ENCODE data around the gene TLR3. TPM values are rescaled to one million over a fixed set of nuclear protein-coding genes. Genes with fewer than 3 reads are reported as not detected.

TLR3 gene
- total and polyA plus RNA-seq, 3 experiments from 2014 or later: 0.11 to 5.2 (median 0.33) TPM

DNA sequence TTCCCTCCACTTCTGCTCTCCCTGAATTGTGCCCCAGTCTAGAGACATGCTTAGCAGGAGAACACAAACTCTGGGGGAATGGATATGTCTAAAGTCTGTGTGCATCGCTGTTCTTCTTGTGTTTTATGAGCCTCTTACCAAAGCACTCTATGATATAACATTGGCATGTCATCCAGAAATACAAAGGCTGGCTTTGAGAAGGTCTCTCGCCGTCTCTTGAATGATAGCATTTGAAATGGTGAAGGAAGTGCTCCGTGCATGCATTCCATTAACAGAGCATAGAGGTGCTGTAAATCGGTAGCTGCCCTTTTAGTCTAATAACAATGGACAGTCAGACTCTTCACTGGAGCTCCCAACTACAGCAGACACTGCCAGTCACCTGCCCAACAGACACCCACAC lies 28.4 kb downstream of the TLR3 start:
- no peaks in the 10 kb centered on the region for H3K4me1 ChIP-seq (ENCODE audit: insufficient read depth, low read length)
- Mint-ChIP-seq H3K27me3 (peaks cover 18% of the 10 kb centered on the region in 2 donors), H3K4me1 (no peaks in the 10 kb centered on the region), H3K4me3 (no peak overlapping the region), H3K36me3 (no peaks in the 10 kb centered on the region), H3K9me3 (no peaks in the 10 kb centered on the region), H3K27ac (no peak overlapping the region)
- no peak overlapping the region for H3K4me3 ChIP-seq (ENCODE audit: low read length)
- CTCF ChIA-PET: no interaction called here
- no peak overlapping the region for H3K27ac ChIP-seq (ENCODE audit: low read depth, low read length)
- POLR2A ChIA-PET: no interaction called here
- H3K36me3 ChIP-seq (ENCODE audit: insufficient read depth, low read length): no peaks in the 10 kb centered on the region
- no peak for DNase-seq
- no peaks in the 10 kb centered on the region for H3K9me3 ChIP-seq (ENCODE audit: low read length)
- no peaks in the 10 kb centered on the region for H3K27me3 ChIP-seq (ENCODE audit: insufficient read depth, low read length, poor library complexity, severe bottlenecking)

DNA sequence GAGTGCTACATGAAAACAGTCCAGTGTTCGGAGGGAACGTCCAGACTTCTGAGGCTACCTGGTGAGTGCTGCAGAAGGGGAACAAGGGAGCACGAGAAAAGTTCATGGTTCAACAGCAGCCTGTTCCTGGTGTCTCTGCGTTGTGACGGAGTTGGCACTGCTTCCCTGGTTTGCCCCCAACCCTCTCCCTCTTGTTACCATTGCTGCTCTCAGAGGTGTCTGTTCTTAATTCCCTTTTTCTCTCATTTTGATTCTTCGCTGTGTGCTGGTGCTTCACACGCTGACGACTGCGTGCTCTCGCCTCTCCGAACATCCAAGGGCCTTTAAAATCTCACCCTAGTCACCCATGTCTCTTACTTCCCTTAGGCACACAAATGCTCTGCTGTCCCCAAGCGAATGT lies 34.0 kb downstream of the TLR3 start:
- Mint-ChIP-seq H3K4me1 (peaks cover 5 to 13% (median 8%) of the 10 kb centered on the region in 3 donors), H3K27ac (peak overlapping the region in 1 of 8 donors; percentile 8)

DNA sequence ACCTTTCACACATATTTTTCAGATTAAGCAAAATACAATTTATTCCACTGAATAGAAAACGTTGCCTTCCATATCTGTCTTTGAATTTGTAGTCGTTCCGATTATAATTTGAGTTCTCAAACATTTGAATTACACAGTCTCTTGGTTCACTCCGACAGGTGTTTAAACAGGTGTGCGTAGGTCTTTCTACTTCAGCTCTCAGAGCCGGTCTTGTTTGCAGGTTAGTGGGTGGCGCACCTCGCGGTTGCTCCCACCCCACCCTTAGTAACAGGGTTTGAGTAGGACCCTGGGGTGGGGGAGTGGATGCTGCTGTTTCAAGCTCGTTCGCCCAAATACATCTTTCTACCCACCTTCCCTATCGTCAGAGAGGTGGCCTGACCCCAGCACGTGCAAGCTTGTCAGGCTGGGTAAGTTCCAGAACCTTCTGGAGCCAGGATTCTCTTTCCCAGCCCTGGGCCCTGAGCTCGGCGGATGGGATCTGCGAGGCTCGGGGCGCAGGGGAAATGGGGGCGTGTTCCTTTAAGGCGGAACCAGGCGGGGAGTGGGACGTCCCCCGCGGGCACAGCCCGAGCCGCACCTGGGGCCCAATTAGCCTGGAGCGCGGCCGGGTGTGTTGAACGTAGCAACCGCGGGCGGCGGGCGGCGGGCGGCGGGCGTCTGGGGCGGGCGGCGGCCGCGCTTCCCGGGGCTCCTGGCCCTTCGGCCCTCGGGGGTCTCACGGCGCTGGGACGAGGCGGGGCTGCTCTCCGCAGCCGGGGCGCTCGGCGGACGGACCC lies 35.3 kb downstream of the TLR3 start, which contains the start of gene FAM149A:
FAM149A (plus strand) TSS at position 591 of the 776 bp plus-strand sequence.
- peaks cover 8% of the 10 kb centered on the region for H3K4me1 ChIP-seq (ENCODE audit: insufficient read depth, low read length)
- peaks cover 7% of the 10 kb centered on the region for H3K27me3 ChIP-seq (ENCODE audit: insufficient read depth, low read length, poor library complexity, severe bottlenecking)
- ChIA-PET POLR2A (interaction anchor here (1.5 kb wide), 1 partner anchor 87 kb away, joined by 4 read pairs; the partner anchor contains the start of gene CYP4V2), CTCF (no interaction called here)
- no peaks in the 10 kb centered on the region for H3K9me3 Mint-ChIP-seq
- H3K4me3 Mint-ChIP-seq: peak within 1 kb of the TSS; percentile 69 to 92 (median 84)
- peak; percentile 11 to 67 (median 33) for DNase-seq
- H3K36me3 Mint-ChIP-seq: no peaks in the 10 kb centered on the region
- H3K4me3 ChIP-seq (ENCODE audit: low read length): no peak within 1 kb of the TSS
- H3K27ac Mint-ChIP-seq: peak within 1 kb of the TSS in 4 of 8 donors; percentile 52 to 92 (median 61)
- peaks cover 51 to 62% of the 10 kb centered on the region in 2 donors for H3K27me3 Mint-ChIP-seq
- peaks cover 5 to 13% (median 8%) of the 10 kb centered on the region in 3 donors for H3K4me1 Mint-ChIP-seq
- H3K36me3 ChIP-seq (ENCODE audit: insufficient read depth, low read length): no peaks in the 10 kb centered on the region
- H3K27ac ChIP-seq (ENCODE audit: low read depth, low read length): no peak within 1 kb of the TSS
- H3K9me3 ChIP-seq (ENCODE audit: low read length): no peaks in the 10 kb centered on the region

More for the DNA sequence above, 34.0 kb downstream of the TLR3 start:
- Histone ChIP-seq H3K27me3 (ENCODE audit: insufficient read depth, low read length, poor library complexity, severe bottlenecking) (peaks cover 7% of the 10 kb centered on the region), H3K27ac (ENCODE audit: low read depth, low read length) (no peak overlapping the region), H3K4me1 (ENCODE audit: insufficient read depth, low read length) (peaks cover 8% of the 10 kb centered on the region), H3K4me3 (ENCODE audit: low read length) (no peak overlapping the region), H3K36me3 (ENCODE audit: insufficient read depth, low read length) (no peaks in the 10 kb centered on the region), H3K9me3 (ENCODE audit: low read length) (no peaks in the 10 kb centered on the region)
- Mint-ChIP-seq H3K36me3 (no peaks in the 10 kb centered on the region), H3K4me3 (peak overlapping the region in 1 of 7 donors; percentile 19), H3K27me3 (peaks cover 44 to 52% of the 10 kb centered on the region in 2 donors), H3K9me3 (no peaks in the 10 kb centered on the region)
- CTCF ChIA-PET: no interaction called here
- no peak for DNase-seq
- POLR2A ChIA-PET: no interaction called here

DNA sequence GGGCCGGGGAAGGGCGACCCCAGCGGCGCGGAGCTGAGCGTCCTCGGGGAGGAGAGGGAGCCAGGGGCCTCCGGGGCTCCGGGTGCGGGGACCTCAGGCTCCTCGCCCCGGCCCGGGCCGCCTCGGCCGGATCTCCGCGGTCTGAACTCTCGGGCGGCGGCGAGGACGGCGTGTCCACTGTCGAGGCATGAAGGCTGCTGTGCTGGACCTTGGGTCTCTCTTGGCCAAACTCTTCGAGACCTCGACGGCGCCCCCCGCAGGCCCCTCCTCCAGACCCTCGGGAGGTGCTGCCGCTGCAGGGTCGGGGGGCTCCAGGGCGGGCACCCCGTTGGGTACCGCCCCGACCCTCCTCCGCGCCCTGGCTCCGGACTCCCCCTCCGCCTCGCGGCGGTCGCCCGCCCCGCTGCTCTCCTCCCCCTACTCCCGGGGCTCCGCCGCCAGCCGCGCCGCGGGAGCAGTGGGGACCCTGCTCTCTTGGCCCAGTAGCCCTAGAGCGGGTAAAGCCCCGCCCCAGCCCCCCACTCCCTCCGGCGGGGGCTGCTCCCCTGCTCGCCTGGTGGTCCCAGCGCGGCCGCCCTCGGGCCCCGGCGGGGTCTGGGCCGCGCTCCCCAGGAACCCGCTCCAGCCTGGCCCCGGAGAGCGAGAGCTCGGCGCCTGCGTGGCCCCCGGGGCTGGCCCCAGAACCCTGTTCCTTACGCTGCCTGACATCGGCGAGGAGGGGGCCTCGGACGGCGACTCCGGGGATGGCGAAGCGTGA lies 36.1 kb downstream of the TLR3 start:
- Histone ChIP-seq H3K9me3 (ENCODE audit: low read length) (no peaks in the 10 kb centered on the region), H3K27me3 (ENCODE audit: insufficient read depth, low read length, poor library complexity, severe bottlenecking) (peaks cover 7% of the 10 kb centered on the region), H3K4me3 (ENCODE audit: low read length) (no peak overlapping the region), H3K27ac (ENCODE audit: low read depth, low read length) (no peak overlapping the region), H3K36me3 (ENCODE audit: insufficient read depth, low read length) (no peaks in the 10 kb centered on the region), H3K4me1 (ENCODE audit: insufficient read depth, low read length) (peaks cover 8% of the 10 kb centered on the region)
- Mint-ChIP-seq H3K27ac (peak overlapping the region in 4 of 8 donors; percentile 52 to 92 (median 61)), H3K36me3 (no peaks in the 10 kb centered on the region), H3K4me1 (peaks cover 5 to 13% (median 8%) of the 10 kb centered on the region in 3 donors), H3K9me3 (no peaks in the 10 kb centered on the region), H3K27me3 (peaks cover 51 to 59% of the 10 kb centered on the region in 2 donors), H3K4me3 (peak overlapping the region; percentile 69 to 92 (median 84))
- CTCF ChIA-PET: no interaction called here
- DNase-seq: peak in 2 of 5 donors; percentile 9 to 10
- POLR2A ChIA-PET: interaction anchor here (1.5 kb wide), 1 partner anchor 86 kb away, joined by 4 read pairs; the partner anchor contains the start of gene CYP4V2

DNA sequence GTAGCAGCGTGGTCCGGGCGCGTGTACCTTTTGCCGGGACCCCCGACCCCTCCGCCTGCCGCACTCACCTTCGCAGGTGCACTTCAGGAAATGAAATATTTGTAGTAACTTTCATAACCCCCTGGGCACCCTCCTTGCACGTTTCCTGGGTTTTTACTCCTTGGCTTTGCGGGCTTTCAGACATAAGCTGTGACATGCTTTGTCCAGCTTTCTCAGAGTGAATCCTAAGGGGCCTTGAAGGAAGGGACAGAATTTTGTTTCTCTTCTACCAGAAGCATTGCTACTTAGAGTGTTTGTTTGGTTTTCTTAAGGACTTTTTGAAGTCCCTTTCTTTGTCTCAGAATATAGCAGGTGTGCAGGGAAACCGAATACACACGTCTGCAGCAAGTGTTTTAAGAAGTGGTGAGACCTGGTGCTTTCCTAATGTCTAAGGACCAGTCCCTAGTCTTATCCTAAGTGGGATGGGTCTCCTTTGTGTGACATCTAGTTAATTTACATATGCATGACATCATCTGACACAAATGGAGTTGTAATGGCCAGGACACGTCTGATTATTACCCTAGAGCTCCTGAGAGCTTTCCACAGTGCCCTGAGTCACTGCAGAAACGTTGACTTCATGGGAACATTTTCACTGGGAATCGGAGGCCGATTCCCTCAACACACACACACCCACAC lies 36.8 kb downstream of the TLR3 start:
- ChIA-PET POLR2A (interaction anchor here (1.5 kb wide), 1 partner anchor 85 kb away, joined by 4 read pairs; the partner anchor contains the start of gene CYP4V2), CTCF (no interaction called here)
- Histone ChIP-seq H3K27me3 (ENCODE audit: insufficient read depth, low read length, poor library complexity, severe bottlenecking) (peaks cover 7% of the 10 kb centered on the region), H3K4me1 (ENCODE audit: insufficient read depth, low read length) (peaks cover 8% of the 10 kb centered on the region), H3K4me3 (ENCODE audit: low read length) (no peak overlapping the region), H3K27ac (ENCODE audit: low read depth, low read length) (no peak overlapping the region), H3K9me3 (ENCODE audit: low read length) (no peaks in the 10 kb centered on the region), H3K36me3 (ENCODE audit: insufficient read depth, low read length) (no peaks in the 10 kb centered on the region)
- Mint-ChIP-seq H3K9me3 (no peaks in the 10 kb centered on the region), H3K27ac (peak overlapping the region in 4 of 8 donors; percentile 52 to 92 (median 61)), H3K4me1 (peaks cover 5 to 13% (median 8%) of the 10 kb centered on the region in 3 donors), H3K27me3 (peaks cover 51 to 57% of the 10 kb centered on the region in 2 donors), H3K4me3 (peak overlapping the region; percentile 69 to 92 (median 84)), H3K36me3 (no peaks in the 10 kb centered on the region)
- DNase-seq: no peak

DNA sequence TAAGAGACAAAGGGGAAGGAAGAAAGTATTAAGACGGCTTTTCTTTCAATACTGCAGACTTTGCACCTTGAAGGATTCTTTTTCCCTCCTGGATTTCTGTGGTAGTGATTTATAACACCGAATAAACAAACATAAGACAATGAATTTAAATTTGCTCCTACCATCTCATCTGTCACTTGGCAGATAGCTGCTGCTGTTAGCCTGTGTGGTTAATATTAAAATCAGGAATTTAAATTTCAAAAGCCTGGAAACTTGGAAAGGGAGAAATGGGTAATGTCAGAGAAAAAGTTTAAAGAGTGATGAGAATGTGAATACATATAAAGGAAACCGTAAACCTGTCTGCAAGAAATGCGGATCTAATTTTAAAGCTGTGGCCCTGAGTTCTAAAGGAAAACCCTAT lies 39.0 kb downstream of the TLR3 start:
- ChIA-PET POLR2A (no interaction called here), CTCF (no interaction called here)
- no peaks in the 10 kb centered on the region for H3K36me3 ChIP-seq (ENCODE audit: insufficient read depth, low read length)
- Mint-ChIP-seq H3K4me1 (peaks cover 5 to 13% (median 8%) of the 10 kb centered on the region in 3 donors), H3K27ac (no peak overlapping the region), H3K4me3 (no peak overlapping the region), H3K36me3 (no peaks in the 10 kb centered on the region), H3K9me3 (peaks cover 0 to 4% (median 0%) of the 10 kb centered on the region in 5 donors), H3K27me3 (peaks cover 42 to 50% of the 10 kb centered on the region in 2 donors)
- H3K9me3 ChIP-seq (ENCODE audit: low read length): no peaks in the 10 kb centered on the region
- no peak overlapping the region for H3K4me3 ChIP-seq (ENCODE audit: low read length)
- peaks cover 7% of the 10 kb centered on the region for H3K27me3 ChIP-seq (ENCODE audit: insufficient read depth, low read length, poor library complexity, severe bottlenecking)
- peaks cover 8% of the 10 kb centered on the region for H3K4me1 ChIP-seq (ENCODE audit: insufficient read depth, low read length)
- DNase-seq: no peak
- H3K27ac ChIP-seq (ENCODE audit: low read depth, low read length): no peak overlapping the region

DNA sequence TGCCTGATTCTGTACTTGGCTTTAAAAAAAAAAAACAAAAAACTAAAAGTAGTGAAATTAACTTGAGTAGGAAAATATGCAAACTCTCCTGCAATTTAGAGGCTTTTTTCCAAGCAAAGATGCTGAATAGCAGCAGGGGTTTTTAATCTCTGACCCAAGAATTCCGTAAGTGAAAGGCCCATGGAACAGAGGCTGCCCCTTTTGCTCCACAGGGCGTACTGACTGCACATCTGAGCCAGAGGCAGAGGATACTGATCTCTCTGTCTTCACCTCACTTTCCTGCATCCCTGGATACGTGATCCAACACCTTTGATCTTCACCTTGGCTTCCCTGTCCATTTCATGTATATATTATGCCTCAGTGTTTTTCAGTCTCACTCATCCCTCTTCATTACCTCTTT lies 39.4 kb downstream of the TLR3 start:
- Mint-ChIP-seq H3K9me3 (peaks cover 0 to 4% (median 0%) of the 10 kb centered on the region in 5 donors), H3K36me3 (no peaks in the 10 kb centered on the region), H3K4me3 (no peak overlapping the region), H3K4me1 (peaks cover 5 to 13% (median 8%) of the 10 kb centered on the region in 3 donors), H3K27ac (no peak overlapping the region), H3K27me3 (peaks cover 37 to 45% of the 10 kb centered on the region in 2 donors)
- H3K27ac ChIP-seq (ENCODE audit: low read depth, low read length): no peak overlapping the region
- H3K36me3 ChIP-seq (ENCODE audit: insufficient read depth, low read length): no peaks in the 10 kb centered on the region
- H3K4me1 ChIP-seq (ENCODE audit: insufficient read depth, low read length): peaks cover 8% of the 10 kb centered on the region
- ChIA-PET POLR2A (no interaction called here), CTCF (no interaction called here)
- H3K4me3 ChIP-seq (ENCODE audit: low read length): no peak overlapping the region
- H3K27me3 ChIP-seq (ENCODE audit: insufficient read depth, low read length, poor library complexity, severe bottlenecking): peaks cover 7% of the 10 kb centered on the region
- DNase-seq: no peak
- H3K9me3 ChIP-seq (ENCODE audit: low read length): no peaks in the 10 kb centered on the region

Measured in CD8-positive, alpha-beta memory T cell (primary cell).